SK-N-SH (cell line): ENCODE measurements around the gene PHF23. TPM values are rescaled to one million over a fixed set of nuclear protein-coding genes. Genes with fewer than 3 reads are reported as not detected.
A peak's percentile ranks its signal among the peaks of the same experiment; 100 is the strongest.

ENCODE experiments used
- CTCF ChIA-PET: fragments of 300-600, 350-600 bp; formaldehyde crosslinking; extraction: SDS; loops from one replicate; lab custom pipeline; 2021; lab: Yijun Ruan, JAX
- POLR2A ChIA-PET: fragments of 350-600 bp; sonication (Branson Sonifier 250); formaldehyde crosslinking; extraction: SDS; loops from one replicate; lab custom pipeline; 2020; ENCODE audit warnings: antibody characterized with exemption, inconsistent platforms; lab: Yijun Ruan, JAX
- DNase-seq: peaks from one replicate; pipeline ENCODE4 v3.0.0; 2012
- H2AFZ ChIP-seq: fragments of 200-600 bp; sonication (generic); 2 replicates; pipeline ENCODE4 v1.8.1; 2016; ENCODE audit warnings: antibody characterized with exemption, mild to moderate bottlenecking, low read depth
- H3F3A ChIP-seq: fragments of 200-600 bp; sonication (generic); replicated peaks from 2 replicates; pipeline ENCODE3; 2016; ENCODE audit warnings: antibody characterized with exemption, mild to moderate bottlenecking; ENCODE audit not compliant: insufficient read depth
- H3K27ac ChIP-seq, 2 experiments: fragments of 200-500 bp in 1 of 2; fragments of 200-600 bp in 1 of 2; sonication (Bioruptor generic) in 1 of 2; sonication (generic), shearing (Covaris generic) in 1 of 2; 2 replicates each; pipeline versions ENCODE4 v1.5.1 to v1.6.1; 2014 to 2016; ENCODE audit warnings: low read depth in 2 of 2, inconsistent platforms in 1 of 2, low read length in 1 of 2, mild to moderate bottlenecking in 1 of 2, mixed read lengths in 1 of 2
- H3K27me3 ChIP-seq: fragments of 200-600 bp; sonication (generic), shearing (Covaris generic); 2 replicates; pipeline ENCODE4 v1.6.1; 2016; ENCODE audit warnings: mixed run types; ENCODE audit not compliant: insufficient read depth
- H3K36me3 ChIP-seq, 2 experiments: fragments of 200-500 bp in 1 of 2; fragments of 200-600 bp in 1 of 2; sonication (Bioruptor generic) in 1 of 2; sonication (generic) in 1 of 2; replicated peaks in 1 of 2; 2 replicates each; pipeline versions ENCODE3 to v1.5.1; 2014 to 2016; ENCODE audit warnings: low read length in 1 of 2, mild to moderate bottlenecking in 1 of 2; ENCODE audit not compliant: insufficient read depth in 2 of 2, control insufficient read depth in 1 of 2
- H3K4me1 ChIP-seq, 2 experiments: fragments of 200-500 bp in 1 of 2; fragments of 200-600 bp in 1 of 2; sonication (Bioruptor generic) in 1 of 2; sonication (generic), shearing (Covaris generic) in 1 of 2; 2 replicates each; pipeline versions ENCODE4 v1.5.1 to v1.6.1; 2014 to 2016; ENCODE audit warnings: low read depth in 1 of 2, low read length in 1 of 2, mixed run types in 1 of 2; ENCODE audit not compliant: insufficient read depth in 2 of 2, control insufficient read depth in 1 of 2
- H3K4me2 ChIP-seq: fragments of 200-600 bp; sonication (generic), shearing (Covaris generic); 2 replicates; pipeline ENCODE4 v1.6.1; 2017; ENCODE audit warnings: mixed run types
- H3K4me3 ChIP-seq, 2 experiments: fragments of 200-500 bp in 1 of 2; fragments of 200-600 bp in 1 of 2; sonication (Bioruptor generic) in 1 of 2; sonication (generic), shearing (Covaris generic) in 1 of 2; 2 replicates each; pipeline versions ENCODE4 v1.5.1 to v1.8.1; 2014 to 2016; ENCODE audit warnings: low read depth in 2 of 2, inconsistent platforms in 1 of 2, low read length in 1 of 2, mild to moderate bottlenecking in 1 of 2, mixed read lengths in 1 of 2, moderate library complexity in 1 of 2
- H3K79me2 ChIP-seq: fragments of 200-600 bp; sonication (generic); 2 replicates; pipeline ENCODE4 v1.8.1; 2017; ENCODE audit warnings: mild to moderate bottlenecking; ENCODE audit not compliant: insufficient read depth
- H3K9ac ChIP-seq: fragments of 200-600 bp; sonication (generic); 2 replicates; pipeline ENCODE4 v1.6.1; 2017; ENCODE audit warnings: mixed run types
- H3K9me2 ChIP-seq: fragments of 200-600 bp; sonication (generic); 2 replicates; pipeline ENCODE4 v1.6.1; 2017; ENCODE audit warnings: mixed run types
- H3K9me3 ChIP-seq: fragments of 200-600 bp; sonication (generic); 2 replicates; pipeline ENCODE4 v1.6.1; 2017; ENCODE audit warnings: mixed run types, mild to moderate bottlenecking, moderate library complexity
- H4K20me1 ChIP-seq: fragments of 200-600 bp; sonication (generic); 2 replicates; pipeline ENCODE4 v1.6.1; 2017; ENCODE audit warnings: mild to moderate bottlenecking, mixed run types; ENCODE audit not compliant: insufficient read depth
- ELF1 ChIP-seq: IDR thresholded peaks from 2 replicates; pipeline ENCODE4 v1.4.0; 2012
- EZH2phosphoT487 ChIP-seq: fragments of 200-600 bp; sonication (generic); IDR thresholded peaks from 2 replicates; pipeline ENCODE4 v1.6.1; 2017; ENCODE audit warnings: low read depth, mixed run types, mild to moderate bottlenecking, antibody characterized with exemption, moderate library complexity, borderline replicate concordance
- FOXM1 ChIP-seq: IDR thresholded peaks from 2 replicates; pipeline ENCODE4 v1.4.0; 2012; ENCODE audit warnings: low read depth, mild to moderate bottlenecking
- GABPA ChIP-seq: IDR thresholded peaks from 2 replicates; pipeline ENCODE4 v1.4.0; 2012; ENCODE audit warnings: low read depth, mild to moderate bottlenecking
- IRF3 ChIP-seq: fragments of 150-350 bp; IDR thresholded peaks from 2 replicates; pipeline ENCODE4 v1.6.1; 2016; ENCODE audit warnings: mild to moderate bottlenecking, low read depth, low read length
- JUND ChIP-seq: IDR thresholded peaks from 2 replicates; pipeline ENCODE4 v1.4.0; 2012
- MEF2A ChIP-seq: IDR thresholded peaks from 2 replicates; pipeline ENCODE4 v1.4.0; 2012; ENCODE audit warnings: low read depth, borderline replicate concordance
- MXI1 ChIP-seq: IDR thresholded peaks from 2 replicates; pipeline ENCODE4 v1.6.1; 2012; ENCODE audit warnings: mild to moderate bottlenecking, low read depth, low read length, improper control_type of control experiment
- NFIC ChIP-seq: IDR thresholded peaks from 2 replicates; pipeline ENCODE4 v1.4.0; 2012; ENCODE audit warnings: borderline replicate concordance
- NRF1 ChIP-seq: IDR thresholded peaks from 2 replicates; pipeline ENCODE4 v1.6.1; 2012; ENCODE audit warnings: low read depth, mild to moderate bottlenecking, low read length
- POLR2AphosphoS5 ChIP-seq: IDR thresholded peaks from 2 replicates; pipeline ENCODE4 v1.6.1; 2012; ENCODE audit warnings: low read depth, low read length
- TAF1 ChIP-seq: IDR thresholded peaks from 2 replicates; pipeline ENCODE4 v1.6.1; 2012; ENCODE audit warnings: low read depth, mild to moderate bottlenecking, low read length, moderate library complexity, borderline replicate concordance
- TEAD4 ChIP-seq: IDR thresholded peaks from 2 replicates; pipeline ENCODE4 v1.4.0; 2012; ENCODE audit warnings: mild to moderate bottlenecking, borderline replicate concordance; ENCODE audit not compliant: insufficient read depth
- USF1 ChIP-seq: IDR thresholded peaks from 2 replicates; pipeline ENCODE4 v1.4.0; 2012; ENCODE audit warnings: low read depth, borderline replicate concordance
- WGBS: methylation state at CpG from one replicate; pipeline ENCODE4 v1.1.6; 2017; ENCODE audit warnings: low lambda C conversion rate; 5-methylcytosine and 5-hydroxymethylcytosine counted together
- polyA plus RNA-seq, 3 experiments: library from polyadenylated mRNA; depleted of rRNA; stranded (reverse); fragments of >200 nt; gene quantifications; 2 replicates each; pipeline ENCODE4 v1.2.3, GENCODE V29; 2012
- TF ChIP-seq, protein P1 (sequence below): fragments of 150-350 bp; IDR thresholded peaks from 2 replicates; pipeline ENCODE4 v1.6.1; 2017; ENCODE audit warnings: antibody characterized with exemption, low read length, low read depth, borderline replicate concordance

PHF23 gene
- polyA plus RNA-seq, 1 of the 3 experiments (the other 2 are of a cell fraction): 53.3 TPM

DNA sequence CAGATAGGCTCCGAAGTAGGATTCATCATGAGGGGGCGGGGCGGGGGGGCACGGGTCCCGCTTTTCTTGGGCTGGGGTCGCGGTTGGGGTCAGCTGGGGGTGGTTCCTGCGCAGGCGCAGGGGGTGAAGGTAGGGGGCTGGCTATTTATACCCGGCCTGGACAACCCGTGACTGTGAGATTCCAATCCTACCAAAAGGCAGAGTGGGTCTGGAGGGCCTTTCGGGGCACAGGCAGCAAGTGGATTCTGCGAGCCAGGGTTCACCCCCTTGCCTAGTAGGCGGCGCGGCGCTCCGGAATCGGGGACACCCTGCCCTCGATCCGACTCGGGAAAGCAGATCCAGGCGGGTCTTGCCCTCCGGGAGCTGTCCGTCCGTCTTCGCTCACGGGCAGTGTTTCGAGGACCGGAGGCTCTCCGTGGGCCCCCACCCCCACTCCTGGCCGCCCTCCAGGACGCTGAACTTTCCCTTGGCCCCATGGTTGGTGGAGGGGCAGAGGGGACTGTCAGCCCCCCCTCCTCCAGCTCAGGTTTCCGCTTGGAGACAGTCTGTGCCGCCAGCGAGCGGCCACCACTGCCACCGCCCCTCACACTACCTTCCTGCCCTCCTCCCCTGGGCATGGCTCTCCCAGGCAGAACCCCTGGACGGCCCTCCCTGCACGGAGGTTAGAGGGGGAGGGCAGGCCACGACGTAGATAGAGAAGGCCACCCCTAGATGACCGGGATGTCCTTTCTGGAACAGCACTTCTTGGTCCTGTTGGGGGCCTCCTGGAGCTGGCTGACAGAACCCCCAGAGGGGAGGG is 42.9 kb upstream of the PHF23 start:
- H3K4me2 ChIP-seq: peak overlapping the region; percentile 95
- no peaks in the 10 kb centered on the region for H4K20me1 ChIP-seq
- H3K9me2 ChIP-seq: no peaks in the 10 kb centered on the region
- 27% methylated on average over 18 of the region's 43 CpGs for WGBS
- no peaks in the 10 kb centered on the region for H3K27me3 ChIP-seq
- H2AFZ ChIP-seq: peak overlapping the region; percentile 89; the same call in 1 of the 2 replicates
- H3K79me2 ChIP-seq: no peaks in the 10 kb centered on the region
- H3F3A ChIP-seq: peaks cover 15% of the 10 kb centered on the region
- peak overlapping the region; percentile 50 to 64; a peak in 3 of 4 replicates for H3K4me3 ChIP-seq
- POLR2A ChIA-PET: interaction anchor here (0.5 to 1.3 kb wide), 2 partner anchors 61 to 346 kb away, joined by 3 read pairs; partner anchors contain the start of gene SAT2
- H3K9ac ChIP-seq: no peak overlapping the region
- H3K4me1 ChIP-seq: peaks cover 6 to 18% of the 10 kb centered on the region in 2 experiments; a peak in 2 of 4 replicates
- CTCF ChIA-PET: interaction anchor here (0.9 to 8.8 kb wide), 9 partner anchors 10 to 236 kb away, joined by 3 to 169 read pairs (median 4); no protein-coding TSS in a partner anchor
- H3K9me3 ChIP-seq: no peaks in the 10 kb centered on the region
- TF ChIP-seq NRF1 (no peak; the same call in 1 of the 2 replicates), TAF1 (no peak), JUND (no peak), MXI1 (no peak), GABPA (no peak), MEF2A (no peak), NFIC (no peak), POLR2AphosphoS5 (no peak), TEAD4 (no peak), ELF1 (no peak), EZH2phosphoT487 (no peak), USF1 (no peak), IRF3 (no peak), FOXM1 (no peak)
- TF ChIP-seq, protein P1, sequence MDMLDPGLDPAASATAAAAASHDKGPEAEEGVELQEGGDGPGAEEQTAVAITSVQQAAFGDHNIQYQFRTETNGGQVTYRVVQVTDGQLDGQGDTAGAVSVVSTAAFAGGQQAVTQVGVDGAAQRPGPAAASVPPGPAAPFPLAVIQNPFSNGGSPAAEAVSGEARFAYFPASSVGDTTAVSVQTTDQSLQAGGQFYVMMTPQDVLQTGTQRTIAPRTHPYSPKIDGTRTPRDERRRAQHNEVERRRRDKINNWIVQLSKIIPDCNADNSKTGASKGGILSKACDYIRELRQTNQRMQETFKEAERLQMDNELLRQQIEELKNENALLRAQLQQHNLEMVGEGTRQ: no peak
- DNase-seq: peak; percentile 71
- no peak overlapping the region for H3K27ac ChIP-seq
- H3K36me3 ChIP-seq: no peaks in the 10 kb centered on the region
